Fibroblast of lung (primary cell): ENCODE data around the gene RRBP1.

Experiments
- EZH2 ChIP-seq: IDR thresholded peaks from 2 replicates; pipeline ENCODE4 v1.5.1; 2012; ENCODE audit warnings: low read length, control low read depth, mild to moderate bottlenecking; ENCODE audit errors: missing control alignments
- TF ChIP-seq, protein P1 (sequence below), 2 donors: IDR thresholded peaks in 1 of 2; conservative IDR thresholded peaks in 1 of 2; 1 replicate in 1 of 2; 2 replicates in 1 of 2; pipeline ENCODE4 v1.5.1; 2011 to 2012; ENCODE audit warnings: low read length in 2 of 2, control low read depth in 1 of 2, inconsistent platforms in 1 of 2, low read depth in 1 of 2, mild to moderate bottlenecking in 1 of 2

DNA sequence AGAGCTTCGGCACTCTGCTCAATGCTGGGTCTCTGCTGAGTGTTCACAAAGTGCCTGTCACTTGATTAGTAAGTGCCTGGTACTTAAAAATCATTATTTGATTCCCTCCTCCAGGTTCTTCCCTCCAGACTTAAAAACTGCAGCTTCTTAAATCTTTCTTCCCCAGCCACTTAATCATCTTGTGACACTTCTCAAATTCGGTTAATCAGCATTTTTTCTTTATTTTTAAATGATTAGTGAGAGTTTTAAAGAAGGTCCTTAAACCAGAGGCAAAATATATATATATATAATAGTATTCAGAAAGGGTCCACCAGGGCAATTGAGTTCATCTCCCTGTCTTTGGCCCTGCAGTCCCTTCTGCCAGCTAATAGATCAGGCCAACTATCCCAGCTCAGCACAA lies 9.7 kb upstream of the RRBP1 start:
- TF ChIP-seq, protein P1, sequence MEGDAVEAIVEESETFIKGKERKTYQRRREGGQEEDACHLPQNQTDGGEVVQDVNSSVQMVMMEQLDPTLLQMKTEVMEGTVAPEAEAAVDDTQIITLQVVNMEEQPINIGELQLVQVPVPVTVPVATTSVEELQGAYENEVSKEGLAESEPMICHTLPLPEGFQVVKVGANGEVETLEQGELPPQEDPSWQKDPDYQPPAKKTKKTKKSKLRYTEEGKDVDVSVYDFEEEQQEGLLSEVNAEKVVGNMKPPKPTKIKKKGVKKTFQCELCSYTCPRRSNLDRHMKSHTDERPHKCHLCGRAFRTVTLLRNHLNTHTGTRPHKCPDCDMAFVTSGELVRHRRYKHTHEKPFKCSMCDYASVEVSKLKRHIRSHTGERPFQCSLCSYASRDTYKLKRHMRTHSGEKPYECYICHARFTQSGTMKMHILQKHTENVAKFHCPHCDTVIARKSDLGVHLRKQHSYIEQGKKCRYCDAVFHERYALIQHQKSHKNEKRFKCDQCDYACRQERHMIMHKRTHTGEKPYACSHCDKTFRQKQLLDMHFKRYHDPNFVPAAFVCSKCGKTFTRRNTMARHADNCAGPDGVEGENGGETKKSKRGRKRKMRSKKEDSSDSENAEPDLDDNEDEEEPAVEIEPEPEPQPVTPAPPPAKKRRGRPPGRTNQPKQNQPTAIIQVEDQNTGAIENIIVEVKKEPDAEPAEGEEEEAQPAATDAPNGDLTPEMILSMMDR (conservative IDR thresholded peaks at IDR 0.05 in 1 of 2, IDR thresholded peaks at IDR 0.05 in 1 of 2; ENCODE audit: low read depth in 1 of 2, low read length in 2 of 2), result no peak
- TF ChIP-seq EZH2, result no peak
